Measurements from ENCODE around the gene BIN1. TPM values are rescaled to one million over a fixed set of nuclear protein-coding genes. Genes with fewer than 3 reads are reported as not detected.

BIN1 gene
- total RNA-seq, 1 experiment from 2014 or later, result 87.5 TPM

GRCh38 chr2:127047054-127047453, 59.9 kb downstream of the BIN1 start:
- Histone ChIP-seq H3K27ac (no peak overlapping the region), H3F3A (ENCODE audit: insufficient read depth, low read depth) (peaks cover 13% of the 10 kb centered on the region), H4K20me1 (ENCODE audit: insufficient read depth) (0 out of 2 replicates have a peak, but pooled peaks cover 3% of the 10 kb centered on the region), H3K4me1 (replicated peaks; ENCODE audit: insufficient read depth) (no peaks in the 10 kb centered on the region), H3K4me3 (no peak overlapping the region), H3K9me3 (ENCODE audit: insufficient read depth, low read depth) (no peaks in the 10 kb centered on the region), H3K79me2 (ENCODE audit: low read depth) (no peaks in the 10 kb centered on the region), H3K36me3 (ENCODE audit: low read depth) (0 out of 2 replicates have a peak, but pooled peaks cover 4% of the 10 kb centered on the region), H3K4me2 (no peak overlapping the region), H3K9me2 (ENCODE audit: insufficient read depth) (no peaks in the 10 kb centered on the region), H2AFZ (no peak overlapping the region), H3K27me3 (ENCODE audit: insufficient read depth, low read depth) (no peaks in the 10 kb centered on the region)
- intact Hi-C loops (cut with micrococcal nuclease; ENCODE audit: unreplicated experiment), result no loop called here
- ChIA-PET CTCF (no interaction called here), POLR2A (ENCODE audit: unreplicated experiment) (no interaction called here)
- BruUV-seq (replicated peaks), result no TSS peak
- no peak for DNase-seq
- TF ChIP-seq, protein P1, sequence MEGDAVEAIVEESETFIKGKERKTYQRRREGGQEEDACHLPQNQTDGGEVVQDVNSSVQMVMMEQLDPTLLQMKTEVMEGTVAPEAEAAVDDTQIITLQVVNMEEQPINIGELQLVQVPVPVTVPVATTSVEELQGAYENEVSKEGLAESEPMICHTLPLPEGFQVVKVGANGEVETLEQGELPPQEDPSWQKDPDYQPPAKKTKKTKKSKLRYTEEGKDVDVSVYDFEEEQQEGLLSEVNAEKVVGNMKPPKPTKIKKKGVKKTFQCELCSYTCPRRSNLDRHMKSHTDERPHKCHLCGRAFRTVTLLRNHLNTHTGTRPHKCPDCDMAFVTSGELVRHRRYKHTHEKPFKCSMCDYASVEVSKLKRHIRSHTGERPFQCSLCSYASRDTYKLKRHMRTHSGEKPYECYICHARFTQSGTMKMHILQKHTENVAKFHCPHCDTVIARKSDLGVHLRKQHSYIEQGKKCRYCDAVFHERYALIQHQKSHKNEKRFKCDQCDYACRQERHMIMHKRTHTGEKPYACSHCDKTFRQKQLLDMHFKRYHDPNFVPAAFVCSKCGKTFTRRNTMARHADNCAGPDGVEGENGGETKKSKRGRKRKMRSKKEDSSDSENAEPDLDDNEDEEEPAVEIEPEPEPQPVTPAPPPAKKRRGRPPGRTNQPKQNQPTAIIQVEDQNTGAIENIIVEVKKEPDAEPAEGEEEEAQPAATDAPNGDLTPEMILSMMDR (conservative IDR thresholded peaks at IDR 0.05), result no peak
- no peak for TF ChIP-seq EZH2 (IDR thresholded peaks at IDR 0.05; ENCODE audit: low read depth)

GRCh38 chr2:127046579-127046978, 60.4 kb downstream of the BIN1 start:
- no peaks in the 10 kb centered on the region for H3K9me2 ChIP-seq (ENCODE audit: insufficient read depth)
- H3K36me3 ChIP-seq (ENCODE audit: low read depth), result 0 out of 2 replicates have a peak, but pooled peaks cover 4% of the 10 kb centered on the region
- H3K79me2 ChIP-seq (ENCODE audit: low read depth), result no peaks in the 10 kb centered on the region
- TF ChIP-seq, protein P1 (conservative IDR thresholded peaks at IDR 0.05), result no peak
- TF ChIP-seq EZH2 (IDR thresholded peaks at IDR 0.05; ENCODE audit: low read depth), result no peak
- H3F3A ChIP-seq (ENCODE audit: insufficient read depth, low read depth), result peaks cover 13% of the 10 kb centered on the region; the same call in 1 of the 2 replicates
- H3K4me2 ChIP-seq, result no peak overlapping the region
- no TSS peak for BruUV-seq (replicated peaks)
- intact Hi-C loops (cut with micrococcal nuclease; ENCODE audit: unreplicated experiment), result no loop called here
- no peak overlapping the region for H2AFZ ChIP-seq
- H3K4me1 ChIP-seq (replicated peaks; ENCODE audit: insufficient read depth), result no peaks in the 10 kb centered on the region
- POLR2A ChIA-PET (ENCODE audit: unreplicated experiment), result no interaction called here
- no peak overlapping the region for H3K4me3 ChIP-seq
- no peak for DNase-seq
- H3K9me3 ChIP-seq (ENCODE audit: insufficient read depth, low read depth), result no peaks in the 10 kb centered on the region
- H3K27ac ChIP-seq, result no peak overlapping the region
- CTCF ChIA-PET, result no interaction called here
- H4K20me1 ChIP-seq (ENCODE audit: insufficient read depth), result 0 out of 2 replicates have a peak, but pooled peaks cover 3% of the 10 kb centered on the region
- H3K27me3 ChIP-seq (ENCODE audit: insufficient read depth, low read depth), result no peaks in the 10 kb centered on the region

GRCh38 chr2:127045792-127046501, 61.0 kb downstream of the BIN1 start:
- CTCF ChIA-PET, result no interaction called here
- H3K9me2 ChIP-seq (ENCODE audit: insufficient read depth), result no peaks in the 10 kb centered on the region
- peaks cover 13% of the 10 kb centered on the region; the same call in 1 of the 2 replicates for H3F3A ChIP-seq (ENCODE audit: insufficient read depth, low read depth)
- TF ChIP-seq, protein P1 (conservative IDR thresholded peaks at IDR 0.05), result no peak
- intact Hi-C loops (cut with micrococcal nuclease; ENCODE audit: unreplicated experiment), result no loop called here
- no peak overlapping the region for H2AFZ ChIP-seq
- no peak overlapping the region for H3K4me2 ChIP-seq
- no peak for DNase-seq
- H3K9me3 ChIP-seq (ENCODE audit: insufficient read depth, low read depth), result no peaks in the 10 kb centered on the region
- 0 out of 2 replicates have a peak, but pooled peaks cover 4% of the 10 kb centered on the region for H3K36me3 ChIP-seq (ENCODE audit: low read depth)
- BruUV-seq (replicated peaks), result no TSS peak
- H3K79me2 ChIP-seq (ENCODE audit: low read depth), result no peaks in the 10 kb centered on the region
- H3K27me3 ChIP-seq (ENCODE audit: insufficient read depth, low read depth), result no peaks in the 10 kb centered on the region
- no peak overlapping the region for H3K4me3 ChIP-seq
- H3K4me1 ChIP-seq (replicated peaks; ENCODE audit: insufficient read depth), result no peaks in the 10 kb centered on the region
- 0 out of 2 replicates have a peak, but pooled peaks cover 3% of the 10 kb centered on the region for H4K20me1 ChIP-seq (ENCODE audit: insufficient read depth)
- H3K27ac ChIP-seq, result no peak overlapping the region
- POLR2A ChIA-PET (ENCODE audit: unreplicated experiment), result no interaction called here

Measured in PC-9 (cell line).